H1 (cell line): ENCODE measurements around the gene WDFY4. TPM values are rescaled to one million over a fixed set of nuclear protein-coding genes. Genes with fewer than 3 reads are reported as not detected.

Experiments used
- BACH1 ChIP-seq: IDR thresholded peaks from 2 replicates; pipeline ENCODE4 v1.6.1; 2012; ENCODE audit warnings: low read length, improper control_type of control experiment
- BCL11A ChIP-seq, 2 experiments: IDR thresholded peaks; one replicate each; pipeline ENCODE4 v1.6.1; 2011; ENCODE audit warnings: low read depth in 2 of 2, low read length in 2 of 2, mild to moderate bottlenecking in 2 of 2
- CBX8 ChIP-seq: fragments of 300-800, 300-1000 bp; sonication (generic); IDR thresholded peaks from 2 replicates; pipeline ENCODE4 v1.7.1; 2016; ENCODE audit warnings: low read depth, low read length, borderline replicate concordance
- CHD7 ChIP-seq: fragments of 300-600 bp; sonication (generic); IDR thresholded peaks from 2 replicates; pipeline ENCODE4 v1.7.1; 2012; ENCODE audit warnings: low read length, moderate library complexity, mild to moderate bottlenecking, inconsistent platforms; ENCODE audit not compliant: insufficient replicate concordance
- HDAC2 ChIP-seq, 2 experiments: fragments of 300-600 bp in 1 of 2; sonication (generic) in 1 of 2; IDR thresholded peaks; 2 replicates each; pipeline ENCODE4 v1.6.1; 2011 to 2012; ENCODE audit warnings: low read depth in 2 of 2, low read length in 2 of 2, mild to moderate bottlenecking in 2 of 2, moderate library complexity in 2 of 2, borderline replicate concordance in 1 of 2, inconsistent platforms in 1 of 2
- NANOG ChIP-seq: IDR thresholded peaks from 2 replicates; pipeline ENCODE4 v1.6.1; 2011; ENCODE audit warnings: low read length, low read depth, mild to moderate bottlenecking, inconsistent platforms; ENCODE audit not compliant: insufficient read depth, poor library complexity, severe bottlenecking
- POU5F1 ChIP-seq: IDR thresholded peaks from 2 replicates; pipeline ENCODE4 v1.6.1; 2011; ENCODE audit warnings: low read depth, mild to moderate bottlenecking, low read length, moderate library complexity
- RFX5 ChIP-seq: IDR thresholded peaks from 2 replicates; pipeline ENCODE4 v1.6.1; 2011; ENCODE audit warnings: low read depth, low read length, improper control_type of control experiment, borderline replicate concordance
- SAP30 ChIP-seq: fragments of 300-600 bp; sonication (generic); IDR thresholded peaks from 2 replicates; pipeline ENCODE4 v1.7.1; 2012; ENCODE audit warnings: low read length, moderate library complexity, mild to moderate bottlenecking, inconsistent platforms; ENCODE audit not compliant: insufficient read depth, insufficient replicate concordance
- SIX5 ChIP-seq: IDR thresholded peaks from 2 replicates; pipeline ENCODE4 v1.6.1; 2011; ENCODE audit warnings: mild to moderate bottlenecking, low read depth, low read length
- SP1 ChIP-seq: IDR thresholded peaks from 2 replicates; pipeline ENCODE4 v1.6.1; 2011; ENCODE audit warnings: low read depth, low read length
- YY1 ChIP-seq: IDR thresholded peaks from 2 replicates; pipeline ENCODE4 v1.6.1; 2011; ENCODE audit warnings: low read depth, mild to moderate bottlenecking, low read length
- polyA plus RNA-seq, 7 experiments: library from polyadenylated mRNA; depleted of rRNA in 3 of 7; stranded (reverse) in 5 of 7; unstranded in 2 of 7; fragments of >200 nt in 5 of 7; fragments of 200-250 nt in 2 of 7; gene quantifications; 1 replicate in 5 of 7; 2 replicates in 1 of 7; 4 replicates in 1 of 7; pipeline versions ENCODE4 v1.2.1 to v1.2.3, GENCODE V29; 2011 to 2013; ENCODE audit warnings: missing spikeins in 2 of 7, mixed read lengths in 2 of 7
- total RNA-seq: library from RNA; stranded (reverse); fragmentation: NEBNext Ultra II Directional; extraction: Animal tissue kit (Norgen Biotek cat#: 25700); gene quantifications from 2 replicates; pipeline ENCODE4 v1.2.1, GENCODE V29; 2021

WDFY4 gene
- total and polyA plus RNA-seq, 2 of the 8 experiments (the other 6 are each of a cell fraction or from before 2014, with no cell fraction given): not detected

- TF ChIP-seq CHD7: no peak
- no peak for TF ChIP-seq SIX5
- no peak for TF ChIP-seq BCL11A (IDR thresholded peaks at IDR 0.05; ENCODE audit: low read depth in 2 of 2, low read length in 2 of 2)
- TF ChIP-seq HDAC2 (IDR thresholded peaks at IDR 0.05; ENCODE audit: borderline replicate concordance in 1 of 2, low read depth in 2 of 2, low read length in 2 of 2): no peak
- TF ChIP-seq SAP30: no peak
- no peak for TF ChIP-seq POU5F1
- no peak for TF ChIP-seq YY1
- TF ChIP-seq RFX5: no peak
- TF ChIP-seq CBX8: no peak
- no peak for TF ChIP-seq NANOG
- no peak for TF ChIP-seq BACH1
- no peak for TF ChIP-seq SP1
These were observed 31.3 kb upstream of the WDFY4 start (continued) for GRCh38 chr10:48653347-48653746.
